GM12878 (cell line): ENCODE measurements around the gene CDR2L. TPM values are rescaled to one million over a fixed set of nuclear protein-coding genes. Genes with fewer than 3 reads are reported as not detected.

ENCODE experiments used
- ATAC-seq: fragments of 200-7000 bp; cut with Tn5 transposase; 3 replicates; pipeline ENCODE4 v1.9.1; 2020; ENCODE audit warnings: mild to moderate bottlenecking, moderate library complexity
- BruUV-seq: library from RNA; stranded (reverse); fragments of 400-500 nt; replicated peaks from 2 replicates; lab custom pipeline; 2021; lab: Mats Ljungman, UMichigan
- CTCF ChIA-PET: fragments of 300-600 bp; sonication (Branson Sonifier 250); formaldehyde crosslinking; extraction: SDS; loops from one replicate; lab custom pipeline; 2021; ENCODE audit warnings: inconsistent platforms; lab: Yijun Ruan, JAX
- POLR2A ChIA-PET: fragments of 350-600 bp; formaldehyde crosslinking; extraction: SDS; loops from one replicate; lab custom pipeline; 2021; ENCODE audit warnings: inconsistent platforms; lab: Charles Lee
- RAD21 ChIA-PET: fragments of 300-600 bp; sonication (Branson Sonifier 250); formaldehyde crosslinking; loops from one replicate; lab custom pipeline; 2023; ENCODE audit warnings: antibody characterized with exemption; ENCODE audit not compliant: unreplicated experiment; lab: Charles Lee
- SMC1A ChIA-PET: fragments of 300-600 bp; sonication (Branson Sonifier 250); formaldehyde crosslinking; loops from one replicate; lab custom pipeline; 2023; ENCODE audit not compliant: unreplicated experiment, uncharacterized antibody; lab: Charles Lee
- DNase-seq: peaks from one replicate; pipeline ENCODE4 v3.0.0-alpha.2; 2011; ENCODE audit warnings: low read depth, low spot score
- FAIRE-seq: peaks from 3 replicates; lab custom pipeline; 2011; peaks lifted over from hg19 to GRCh38; lab: Jason Lieb, UNC
- H2AFZ ChIP-seq: 2 replicates; pipeline ENCODE4 v1.6.0; 2011; ENCODE audit warnings: low read depth, low read length, control low read depth; ENCODE audit not compliant: control insufficient read depth
- H3K27ac ChIP-seq: 2 replicates; pipeline ENCODE4 v1.5.1; 2011; ENCODE audit warnings: control low read depth; ENCODE audit not compliant: control insufficient read depth, insufficient read depth
- H3K27me3 ChIP-seq, 2 experiments: replicated peaks in 1 of 2; 2 replicates each; pipeline versions ENCODE4 v1.6.0 to v1.6.1; 2011; ENCODE audit warnings: low read length in 1 of 2; ENCODE audit not compliant: control insufficient read depth in 2 of 2, insufficient read depth in 2 of 2
- H3K36me3 ChIP-seq, 2 experiments: 2 replicates each; pipeline ENCODE4 v1.5.1; 2011; ENCODE audit warnings: low read length in 1 of 2; ENCODE audit not compliant: control insufficient read depth in 2 of 2, insufficient read depth in 2 of 2
- H3K4me1 ChIP-seq: 2 replicates; pipeline ENCODE4 v1.6.1; 2011; ENCODE audit warnings: mild to moderate bottlenecking, low read length, moderate library complexity, mixed read lengths; ENCODE audit not compliant: control insufficient read depth, insufficient read depth
- H3K4me2 ChIP-seq: 2 replicates; pipeline ENCODE4 v1.6.0; 2011; ENCODE audit warnings: control low read depth; ENCODE audit not compliant: control insufficient read depth, insufficient read depth
- H3K4me3 ChIP-seq: fragments of 200-600 bp; sonication (generic); 2 replicates; pipeline ENCODE4 v1.5.1; 2016
- H3K79me2 ChIP-seq: 2 replicates; pipeline ENCODE4 v1.6.0; 2011; ENCODE audit warnings: low read length; ENCODE audit not compliant: control insufficient read depth, insufficient read depth
- H3K9ac ChIP-seq: 2 replicates; pipeline ENCODE4 v1.8.0; 2011; ENCODE audit warnings: low read length, control low read depth, mixed read lengths; ENCODE audit not compliant: control insufficient read depth, insufficient read depth
- H3K9me3 ChIP-seq: replicated peaks from 3 replicates; pipeline ENCODE4 v1.5.1; 2011; ENCODE audit warnings: mild to moderate bottlenecking, low read length; ENCODE audit not compliant: control insufficient read depth, insufficient read depth
- H4K20me1 ChIP-seq: 2 replicates; pipeline ENCODE4 v1.6.0; 2011; ENCODE audit not compliant: control insufficient read depth, insufficient read depth
- BACH1 ChIP-seq: fragments of 450-650 bp; IDR thresholded peaks from 2 replicates; pipeline ENCODE4 v1.6.1; 2017; ENCODE audit warnings: mild to moderate bottlenecking, borderline replicate concordance
- ELK1 ChIP-seq: IDR thresholded peaks from 2 replicates; pipeline ENCODE4 v1.6.1; 2012; ENCODE audit warnings: low read depth, low read length, improper control_type of control experiment
- LARP7 ChIP-seq: fragments of 450-650 bp; IDR thresholded peaks from 2 replicates; pipeline ENCODE4 v1.6.1; 2017; ENCODE audit warnings: mild to moderate bottlenecking
- MXI1 ChIP-seq: fragments of 150-350 bp; IDR thresholded peaks from 2 replicates; pipeline ENCODE4 v1.6.1; 2011; ENCODE audit warnings: low read depth, mild to moderate bottlenecking, inconsistent platforms, low read length, improper control_type of control experiment
- MYB ChIP-seq: fragments of 150-350 bp; IDR thresholded peaks from 2 replicates; pipeline ENCODE4 v1.6.1; 2014; ENCODE audit warnings: mild to moderate bottlenecking, low read depth, low read length, borderline replicate concordance
- NBN ChIP-seq: fragments of 450-650 bp; IDR thresholded peaks from 2 replicates; pipeline ENCODE4 v1.6.1; 2016
- NFIC ChIP-seq: IDR thresholded peaks from 2 replicates; pipeline ENCODE4 v1.6.1; 2012; ENCODE audit warnings: low read depth, mild to moderate bottlenecking, inconsistent platforms, low read length, moderate library complexity
- POU2F2 ChIP-seq: IDR thresholded peaks from 3 replicates; pipeline ENCODE4 v1.6.1; 2011; ENCODE audit warnings: low read depth, mild to moderate bottlenecking, low read length, borderline replicate concordance
- SIN3A ChIP-seq: IDR thresholded peaks from 2 replicates; pipeline ENCODE4 v1.6.1; 2012; ENCODE audit warnings: low read depth, low read length, improper control_type of control experiment
- SMARCA5 ChIP-seq: fragments of 450-650 bp; IDR thresholded peaks from 2 replicates; pipeline ENCODE4 v1.6.1; 2017; ENCODE audit warnings: mild to moderate bottlenecking
- STAT1 ChIP-seq: fragments of 450-650 bp; conservative IDR thresholded peaks from 2 replicates; pipeline ENCODE4 v1.6.1; 2014; ENCODE audit warnings: antibody characterized with exemption, mild to moderate bottlenecking
- SUZ12 ChIP-seq: fragments of 200-600 bp; sonication (generic); IDR thresholded peaks from one replicate; pipeline ENCODE4 v1.6.1; 2018; ENCODE audit warnings: antibody characterized with exemption, mild to moderate bottlenecking; ENCODE audit not compliant: unreplicated experiment
- TCF7 ChIP-seq: IDR thresholded peaks from 2 replicates; pipeline ENCODE4 v1.6.1; 2014; ENCODE audit warnings: antibody characterized with exemption, borderline replicate concordance
- ZBED1 ChIP-seq: IDR thresholded peaks from 2 replicates; pipeline ENCODE4 v1.6.1; 2016; ENCODE audit warnings: borderline replicate concordance
- ZBTB11 ChIP-seq: fragments of 450-650 bp; formaldehyde crosslinking; IDR thresholded peaks from 2 replicates; pipeline ENCODE4 v1.5.0; 2022; ENCODE audit warnings: mild to moderate bottlenecking, missing genetic modification characterization
- WGBS: methylation state at CpG from one replicate; pipeline ENCODE4 v1.1.6; 2016; ENCODE audit warnings: low lambda C conversion rate; ENCODE audit not compliant: insufficient replicate concordance, insufficient coverage; ENCODE audit errors: missing lambda C conversion rate; 5-methylcytosine and 5-hydroxymethylcytosine counted together
- in situ Hi-C: fragments of 300-500 bp; cut with MboI; formaldehyde crosslinking; loops from 9 replicates; pipeline ENCODE4 v1.14.3; 2018; ENCODE audit warnings: mixed read lengths
- intact Hi-C: fragments of 100-400 bp; cut with micrococcal nuclease; formaldehyde crosslinking; loops from one replicate; pipeline ENCODE4 v1.14.2; 2022; ENCODE audit not compliant: unreplicated experiment
- polyA plus RNA-seq, 11 experiments: library from polyadenylated mRNA; depleted of rRNA in 4 of 11; unstranded in 6 of 11; stranded (reverse) in 5 of 11; fragments of >200 nt; fragmentation: Nextera tagmentation in 4 of 11; fragmentation: Illumina TruSeq in 1 of 11; extraction: Ambion mirVana in 4 of 11; extraction: Trizol in 1 of 11; gene quantifications; 1 replicate in 1 of 11; 2 replicates in 10 of 11; pipeline versions ENCODE4 v1.2.1 to v1.2.3, GENCODE V29; 2011 to 2016; ENCODE audit warnings: inconsistent platforms in 2 of 11, missing spikeins in 2 of 11, low read depth in 1 of 11
- total RNA-seq, 4 experiments: library from RNA; depleted of rRNA in 3 of 4; stranded (reverse); fragments of >200 nt in 3 of 4; fragmentation: Illumina TruSeq in 1 of 4; extraction: Trizol in 1 of 4; gene quantifications; 2 replicates each; pipeline versions ENCODE4 v1.2.1 to v1.2.3, GENCODE V29; 2013 to 2021
- TF ChIP-seq, protein P1 (sequence below): fragments of 450-650 bp; IDR thresholded peaks from 2 replicates; pipeline ENCODE4 v1.6.1; 2017; ENCODE audit warnings: mild to moderate bottlenecking, low read depth, inconsistent platforms; ENCODE audit not compliant: poor library complexity, severe bottlenecking

CDR2L gene
- total and polyA plus RNA-seq, 10 of the 15 experiments (the other 5 are each of a cell fraction or from before 2014, with no cell fraction given): 0.03 to 0.18 (median 0.04) TPM; not detected in 6

GRCh38 chr17:75036643-75037268 lies 49.3 kb downstream of the CDR2L start (continued):
- TF ChIP-seq, protein P1, sequence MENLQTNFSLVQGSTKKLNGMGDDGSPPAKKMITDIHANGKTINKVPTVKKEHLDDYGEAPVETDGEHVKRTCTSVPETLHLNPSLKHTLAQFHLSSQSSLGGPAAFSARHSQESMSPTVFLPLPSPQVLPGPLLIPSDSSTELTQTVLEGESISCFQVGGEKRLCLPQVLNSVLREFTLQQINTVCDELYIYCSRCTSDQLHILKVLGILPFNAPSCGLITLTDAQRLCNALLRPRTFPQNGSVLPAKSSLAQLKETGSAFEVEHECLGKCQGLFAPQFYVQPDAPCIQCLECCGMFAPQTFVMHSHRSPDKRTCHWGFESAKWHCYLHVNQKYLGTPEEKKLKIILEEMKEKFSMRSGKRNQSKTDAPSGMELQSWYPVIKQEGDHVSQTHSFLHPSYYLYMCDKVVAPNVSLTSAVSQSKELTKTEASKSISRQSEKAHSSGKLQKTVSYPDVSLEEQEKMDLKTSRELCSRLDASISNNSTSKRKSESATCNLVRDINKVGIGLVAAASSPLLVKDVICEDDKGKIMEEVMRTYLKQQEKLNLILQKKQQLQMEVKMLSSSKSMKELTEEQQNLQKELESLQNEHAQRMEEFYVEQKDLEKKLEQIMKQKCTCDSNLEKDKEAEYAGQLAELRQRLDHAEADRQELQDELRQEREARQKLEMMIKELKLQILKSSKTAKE: no peak
- no peak for TF ChIP-seq ZBED1

DNA sequence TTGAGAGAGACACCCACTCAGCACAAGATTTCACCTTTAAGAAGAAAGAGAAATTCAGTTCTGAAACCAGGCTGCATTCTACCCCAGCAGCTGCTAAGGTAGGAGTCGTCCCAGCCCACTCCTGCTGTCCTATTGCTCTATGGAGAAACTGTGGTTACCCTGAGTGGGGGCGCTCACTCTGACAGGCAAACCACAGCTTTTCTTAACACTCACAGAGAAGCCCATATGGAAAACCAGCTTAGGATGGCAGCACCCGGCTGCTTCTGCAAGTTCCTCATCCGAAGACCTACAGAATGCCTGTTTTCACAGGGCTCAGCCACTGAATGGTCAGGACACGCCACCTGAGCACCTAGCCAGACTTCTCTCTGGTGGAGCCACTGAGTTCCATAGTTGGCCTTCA lies 51.8 kb downstream of the CDR2L start:
- 97% methylated on average over 5 of the region's 5 CpGs for WGBS
- ATAC-seq: no peak
- H3K27ac ChIP-seq: no peak overlapping the region
- CTCF ChIA-PET: no interaction called here
- no peak for DNase-seq
- no peaks in the 10 kb centered on the region for H3K4me1 ChIP-seq
- BruUV-seq: no TSS peak
- H2AFZ ChIP-seq: no peak overlapping the region
- no peak overlapping the region for H3K4me3 ChIP-seq
- no peaks in the 10 kb centered on the region for H3K27me3 ChIP-seq
- peaks cover 4 to 13% of the 10 kb centered on the region in 2 experiments; a peak in 3 of 4 replicates for H3K36me3 ChIP-seq
- POLR2A ChIA-PET: interaction anchor here (0.6 kb wide), 1 partner anchor 37 kb away, joined by 4 read pairs; no protein-coding TSS in a partner anchor
- no peaks in the 10 kb centered on the region for H3K9me3 ChIP-seq
- no peak overlapping the region for H3K9ac ChIP-seq
- no peaks in the 10 kb centered on the region for H3K79me2 ChIP-seq
- intact Hi-C loops (loop anchor here (10.0 kb wide), 1 partner anchor 74 kb away; no protein-coding TSS in a partner anchor), in situ Hi-C loops (no loop called here)
- RAD21 ChIA-PET: no interaction called here
- no peak for FAIRE-seq
- H4K20me1 ChIP-seq: no peaks in the 10 kb centered on the region
- SMC1A ChIA-PET: interaction anchor here (1.2 to 1.5 kb wide), 3 partner anchors 10 to 15 kb away, joined by 3 to 7 read pairs (median 3); no protein-coding TSS in a partner anchor
- H3K4me2 ChIP-seq: no peak overlapping the region
- TF ChIP-seq SMARCA5 (no peak), SUZ12 (no peak), NBN (no peak), BACH1 (no peak), SIN3A (no peak), STAT1 (no peak), ELK1 (no peak), ZBTB11 (CRISPR knock-in tag) (no peak), TCF7 (no peak), MXI1 (no peak), POU2F2 (no peak), NFIC (no peak), LARP7 (no peak), MYB (no peak)
